ENCODE data around the gene ETS2. TPM values are rescaled to one million over a fixed set of nuclear protein-coding genes. Genes with fewer than 3 reads are reported as not detected.

The ETS2 gene
- total and polyA plus RNA-seq, 2 of the 4 experiments (the other 2 are of a cell fraction), result 21.3 to 21.7 TPM

DNA sequence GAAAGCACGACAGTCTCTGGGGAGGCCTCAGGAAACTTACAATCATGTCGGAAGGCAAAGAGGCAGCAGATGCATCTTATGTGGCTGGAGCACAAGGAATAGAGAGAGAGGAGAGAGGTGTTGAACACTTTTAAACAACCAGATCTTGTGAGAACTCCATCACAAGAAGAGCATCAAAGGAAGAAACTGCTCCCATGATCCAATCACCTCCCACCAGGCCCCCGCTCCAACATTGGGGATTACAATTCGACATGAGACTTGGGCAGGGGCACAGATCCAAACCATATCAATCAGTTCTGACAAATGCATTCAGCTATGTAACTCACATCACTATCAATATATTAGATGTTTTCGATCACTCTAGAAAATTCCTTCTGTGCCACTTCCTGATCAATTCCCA is 37.6 kb downstream of the ETS2 start:
- peaks cover 18% of the 10 kb centered on the region for H3K4me1 ChIP-seq (ENCODE audit: control insufficient read depth, insufficient read depth, low read length)
- no peak overlapping the region for H2AFZ ChIP-seq (replicated peaks; ENCODE audit: low read length, poor library complexity)
- H2BK5ac ChIP-seq (ENCODE audit: low read depth, low read length, poor library complexity, severe bottlenecking), result peak overlapping the region; percentile 70
- H4K91ac ChIP-seq (ENCODE audit: insufficient read depth, low read depth, low read length), result peak overlapping the region; percentile 31; the same call in 1 of the 2 replicates
- no peak overlapping the region for H3K27ac ChIP-seq (ENCODE audit: insufficient read depth, low read length)
- H4K8ac ChIP-seq (ENCODE audit: low read depth in 2 of 2, low read length in 2 of 2), result 0 out of 4 replicates have a peak overlapping the region, but pooled peaks of 1 of the 2 experiments have one; percentile 6
- in situ Hi-C loops (cut with MboI; ENCODE audit: low sequenced_read_pairs), result no loop called here
- no peaks in the 10 kb centered on the region for H3K27me3 ChIP-seq (ENCODE audit: control insufficient read depth, insufficient read depth, low read length)
- dilution Hi-C loops (cut with HindIII; ENCODE audit: low sequenced_read_pairs, unreplicated experiment), result no loop called here
- DNase-seq (no peak), ATAC-seq (ENCODE audit: low read depth) (no peak)
- H3K9ac ChIP-seq (ENCODE audit: low read depth, low read length), result no peak overlapping the region
- TF ChIP-seq POLR2A (IDR thresholded peaks at IDR 0.05; ENCODE audit: low read depth, low read length), result no peak
- no peak for TF ChIP-seq RFX5 (IDR thresholded peaks at IDR 0.05; ENCODE audit: low read depth, low read length)
- no peak for TF ChIP-seq CHD1 (IDR thresholded peaks at IDR 0.05; ENCODE audit: low read depth, low read length)
- TF ChIP-seq BHLHE40 (IDR thresholded peaks at IDR 0.05; ENCODE audit: low read depth, low read length), result no peak
- H4K5ac ChIP-seq (ENCODE audit: low read depth, low read length), result peak overlapping the region; percentile 44
- BruUV-seq (replicated peaks), result no TSS peak
- no peaks in the 10 kb centered on the region for H3K36me3 ChIP-seq (ENCODE audit: control insufficient read depth, insufficient read depth, low read length)
- peak overlapping the region; percentile 43; the same call in 1 of the 2 replicates for H2AK5ac ChIP-seq (ENCODE audit: low read depth, low read length)
- no peaks in the 10 kb centered on the region for H3K79me1 ChIP-seq (ENCODE audit: low read depth in 1 of 2, low read length in 2 of 2)
- no peak overlapping the region for H3K4me3 ChIP-seq (ENCODE audit: insufficient read depth, low read depth, low read length)
- ChIA-PET CTCF (no interaction called here), POLR2A (ENCODE audit: unreplicated experiment) (no interaction called here)
- peak overlapping the region; percentile 79 for H2BK20ac ChIP-seq (ENCODE audit: low read depth, low read length)
- peaks cover 2% of the 10 kb centered on the region for H3K9me3 ChIP-seq (ENCODE audit: control insufficient read depth, insufficient read depth, low read length)
- 0 out of 3 replicates have a peak overlapping the region, but pooled peaks have one; percentile 15 for H2BK15ac ChIP-seq (ENCODE audit: low read depth, low read length)
- H3K9me1 ChIP-seq (ENCODE audit: insufficient read depth, low read length), result peaks cover 14% of the 10 kb centered on the region
- intact Hi-C loops (cut with micrococcal nuclease), result no loop called here
- H3K4ac ChIP-seq (ENCODE audit: low read depth, low read length), result peak overlapping the region; percentile 41; the same call in 1 of the 2 replicates
- H3K14ac ChIP-seq (replicated peaks; ENCODE audit: low read depth, low read length), result no peak overlapping the region; the same call in 1 of the 2 replicates
- H3K56ac ChIP-seq (ENCODE audit: extremely low read depth, insufficient read depth, low read length), result no peak overlapping the region
- H2AK9ac ChIP-seq (replicated peaks; ENCODE audit: low read depth, low read length, poor library complexity), result no peak overlapping the region
- H3K4me2 ChIP-seq (ENCODE audit: low read depth, low read length), result peak overlapping the region; percentile 20; the same call in 1 of the 2 replicates
- no peaks in the 10 kb centered on the region for H4K20me1 ChIP-seq (ENCODE audit: insufficient read depth, low read length)
- H2BK120ac ChIP-seq (ENCODE audit: low read depth, low read length), result peak overlapping the region; percentile 45
- no peak overlapping the region for H3K23ac ChIP-seq (ENCODE audit: low read depth, low read length)
- 75% methylated on average over 2 of the region's 5 CpGs; no CpG with 5 or more reads in 1 of the 2 experiments for WGBS, 2 experiments (ENCODE audit: extremely low coverage in 2 of 2, insufficient read length in 1 of 2)
- H3K18ac ChIP-seq (ENCODE audit: low read depth, low read length), result peak overlapping the region; percentile 33

All from IMR-90 (cell line).